HepG2 (cell line): ENCODE measurements around the gene AGR3. TPM values are rescaled to one million over a fixed set of nuclear protein-coding genes. Genes with fewer than 3 reads are reported as not detected.

Experiments used
- polyA plus RNA-seq, 8 experiments: library from polyadenylated mRNA; depleted of rRNA in 3 of 8; stranded (reverse) in 7 of 8; unstranded in 1 of 8; fragments of >200 nt; fragmentation: Illumina TruSeq in 4 of 8; extraction: Trizol in 4 of 8; gene quantifications; 2 replicates each; pipeline versions ENCODE4 v1.2.1 to v1.2.3, GENCODE V29; 2011 to 2016; ENCODE audit warnings: low read depth in 4 of 8, missing spikeins in 1 of 8, mixed read lengths in 1 of 8; ENCODE audit not compliant: insufficient read depth in 1 of 8
- small RNA-seq, 3 experiments: library from RNA; depleted of rRNA; stranded (forward); fragments of <200 nt; gene quantifications; one replicate each; pipeline ENCODE3, GENCODE V24; 2012; ENCODE audit warnings: low read depth in 2 of 3, low replicate concordance in 1 of 3; ENCODE audit not compliant: insufficient read length in 3 of 3, insufficient read depth in 2 of 3
- total RNA-seq, 5 experiments: library from RNA; depleted of rRNA; stranded (reverse); fragments of >200 nt; fragmentation: Illumina TruSeq; extraction: Trizol; gene quantifications; 2 replicates each; pipeline ENCODE4 v1.2.3, GENCODE V29; 2016; ENCODE audit warnings: low read depth in 1 of 5

Gene AGR3
- total and polyA plus RNA-seq, 2 of the 13 experiments (the other 11 are each of a cell fraction or from before 2014, with no cell fraction given): not detected

Small RNAs within 50 kb of the gene (small RNA-seq; reads per million reads assigned to genes)
- 0 reads per million in 3 experiments for gene AC098592.2

Other genes starting within 250 kb of the AGR3 start
- gene ANKMY2, start 236.2 kb downstream of the AGR3 start, total RNA-seq (2016; rRNA removed; fragmentation: Illumina TruSeq; extraction: Trizol): 21.6 and 32.0 TPM in 2 replicates
- gene ANKMY2, start 236.2 kb downstream of the AGR3 start, polyA plus RNA-seq (2011; rRNA removed): 11.1 and 12.2 TPM in 2 replicates
- 95.2 and 111 TPM in 2 replicates for gene BZW2, start 235.8 kb downstream of the AGR3 start, total RNA-seq (2016; rRNA removed; fragmentation: Illumina TruSeq; extraction: Trizol)
- 18.9 and 21.8 TPM in 2 replicates for gene BZW2, start 235.8 kb downstream of the AGR3 start, polyA plus RNA-seq (2011; rRNA removed)
- 4.7 and 6.2 TPM in 2 replicates for gene TSPAN13, start 128.2 kb downstream of the AGR3 start, total RNA-seq (2016; rRNA removed; fragmentation: Illumina TruSeq; extraction: Trizol)
- gene TSPAN13, start 128.2 kb downstream of the AGR3 start, polyA plus RNA-seq (2011; rRNA removed): 5.8 and 6.4 TPM in 2 replicates
- gene AGR2, start 77.0 kb downstream of the AGR3 start, total RNA-seq (2016; rRNA removed; fragmentation: Illumina TruSeq; extraction: Trizol): 1.3 and 2.9 TPM in 2 replicates
- gene AGR2, start 77.0 kb downstream of the AGR3 start, polyA plus RNA-seq (2011; rRNA removed): 1.7 and 2.2 TPM in 2 replicates